EL (cell line): ENCODE data around the gene ABCB10.
A peak's percentile ranks its signal among the peaks of the same experiment; 100 is the strongest.
"Not testable (repeated sequence)": the region's sequence is repeated elsewhere in the genome, so short reads cannot be mapped to it uniquely, and the experiment has no call there.

Experiments
- DNase-seq: peaks from one replicate; pipeline ENCODE4 v3.0.0-alpha.2; 2016

Gene ABCB10

GRCh38 chr1:229558460-229559335 is at the start of gene ABCB10:
Gene ABCB10, minus strand, starts transcription at chr1:229558707. Its CDS starts 55 bp downstream, at chr1:229558652.
- DNase-seq = peak; percentile 97

DNA sequence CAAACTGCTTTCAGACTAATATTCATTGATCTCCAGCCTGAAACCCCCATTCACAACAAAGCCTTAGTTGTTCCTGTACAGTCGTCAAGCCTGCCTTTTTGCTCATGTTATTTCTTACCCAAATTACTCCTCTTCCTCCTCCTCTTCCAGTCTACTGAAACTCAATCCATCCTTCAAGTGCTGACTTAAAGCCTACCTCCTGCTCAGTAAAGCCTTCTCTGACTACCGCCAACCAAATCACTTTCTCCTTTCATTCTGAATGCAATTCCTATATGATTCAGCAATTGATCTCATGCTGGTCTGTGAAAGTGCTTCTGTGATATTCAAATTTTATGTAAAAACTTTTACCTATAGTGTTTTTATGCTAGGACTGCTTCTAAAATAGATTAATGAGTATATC is 48.9 kb upstream of the ABCB10 start:
- DNase-seq = no peak

DNA sequence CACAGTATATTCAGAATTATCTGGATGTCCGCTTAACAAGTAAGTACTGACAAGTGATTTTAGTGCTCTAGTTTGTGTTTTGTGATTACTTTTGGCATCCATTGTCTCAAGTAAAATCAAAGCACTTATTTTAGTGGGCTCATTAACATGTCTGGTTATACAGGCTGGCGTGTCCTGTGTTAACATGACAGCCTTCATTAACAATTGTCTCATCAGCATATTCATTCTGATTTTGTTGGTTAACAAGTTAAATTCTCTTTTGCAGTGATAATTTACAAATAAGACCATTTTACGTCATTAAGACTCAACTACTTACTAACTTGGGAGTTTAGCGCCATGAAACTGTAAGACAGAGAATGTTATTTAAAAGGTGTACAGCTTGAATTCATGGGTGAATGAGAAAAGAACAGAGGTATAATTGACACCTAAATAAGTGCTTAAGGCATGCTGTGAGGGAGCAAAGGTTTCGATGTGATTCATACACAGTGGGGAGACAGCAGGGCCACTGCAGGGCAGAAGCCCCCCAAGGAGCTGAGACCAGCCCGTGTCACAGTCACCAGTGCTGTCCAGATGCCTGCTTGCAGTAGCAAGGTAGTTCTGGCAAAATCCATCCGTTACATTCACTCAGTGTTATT is 45.0 kb upstream of the ABCB10 start:
- no peak for DNase-seq

DNA sequence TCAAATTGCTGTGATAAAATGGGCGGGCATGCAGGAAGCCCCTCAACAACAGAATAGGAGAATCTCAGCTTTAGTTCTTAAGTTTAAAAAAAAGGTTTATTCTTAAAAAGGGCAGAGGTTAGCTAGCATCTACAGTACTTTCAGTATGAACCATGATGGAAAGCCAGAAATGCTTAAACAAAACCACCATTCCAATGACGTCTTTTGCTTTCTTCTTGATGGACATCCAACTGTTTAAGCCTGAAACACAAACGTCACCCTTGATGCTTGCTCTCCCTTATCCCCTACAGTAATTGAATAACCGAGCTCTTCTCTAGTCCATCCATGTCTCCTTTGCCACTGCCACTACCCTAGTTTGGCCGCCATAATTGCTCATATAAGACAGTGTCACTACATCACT is 41.7 kb upstream of the ABCB10 start:
- no peak for DNase-seq

GRCh38 chr1:229599218-229599954 is 40.9 kb upstream of the ABCB10 start:
- no peak for DNase-seq

- peak; percentile 18 for DNase-seq
Measured at GRCh38 chr1:229597877-229598276, 39.4 kb upstream of the ABCB10 start.

GRCh38 chr1:229596925-229597699 is 38.6 kb upstream of the ABCB10 start:
- DNase-seq = peak; percentile 64

- not testable (repeated sequence) for DNase-seq
Measured at GRCh38 chr1:229595876-229596275, 37.4 kb upstream of the ABCB10 start.

- no peak for DNase-seq
Measured at GRCh38 chr1:229594227-229595008, 35.9 kb upstream of the ABCB10 start.

GRCh38 chr1:229593800-229594199 is 35.3 kb upstream of the ABCB10 start:
- DNase-seq = no peak

DNA sequence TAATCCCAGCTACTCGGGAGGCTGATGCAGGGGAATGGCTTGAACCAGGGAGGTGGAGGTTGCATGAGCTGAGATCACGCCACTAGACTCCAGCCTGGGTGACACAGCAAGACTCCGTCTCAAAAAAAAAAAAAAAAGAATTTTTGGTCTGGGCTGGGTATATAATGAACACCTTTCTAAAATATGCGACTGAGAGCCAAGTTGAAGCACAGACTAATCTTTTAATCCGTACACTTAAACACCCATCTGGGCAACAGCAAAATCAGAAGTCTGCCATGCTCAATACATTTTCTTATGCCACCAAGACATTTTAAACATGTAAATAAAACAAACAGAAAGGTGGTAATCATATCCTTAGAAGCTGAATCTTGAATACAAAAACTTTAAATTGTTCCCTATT is 31.6 kb upstream of the ABCB10 start:
- DNase-seq = no peak

DNA sequence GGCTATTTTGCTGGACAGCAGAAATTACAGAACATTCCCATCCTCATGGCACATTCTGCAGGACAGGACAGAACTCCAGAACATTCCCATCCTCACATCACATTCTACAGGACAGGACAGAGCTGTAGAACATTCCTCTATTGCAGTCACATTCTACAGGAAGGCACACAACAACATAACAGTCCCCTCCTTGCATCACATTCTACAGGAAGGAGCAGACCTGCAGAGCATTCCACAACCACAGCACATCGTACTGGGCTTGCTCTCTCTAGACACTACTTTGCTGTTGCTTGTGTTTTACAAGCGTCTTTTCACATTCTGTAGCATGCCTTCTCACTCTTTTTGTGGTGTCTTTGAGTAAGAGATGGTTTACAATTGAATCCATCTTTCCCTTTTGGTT is 26.8 kb upstream of the ABCB10 start:
- DNase-seq = no peak

GRCh38 chr1:229582715-229583114 is 24.2 kb upstream of the ABCB10 start:
- no peak for DNase-seq

DNA sequence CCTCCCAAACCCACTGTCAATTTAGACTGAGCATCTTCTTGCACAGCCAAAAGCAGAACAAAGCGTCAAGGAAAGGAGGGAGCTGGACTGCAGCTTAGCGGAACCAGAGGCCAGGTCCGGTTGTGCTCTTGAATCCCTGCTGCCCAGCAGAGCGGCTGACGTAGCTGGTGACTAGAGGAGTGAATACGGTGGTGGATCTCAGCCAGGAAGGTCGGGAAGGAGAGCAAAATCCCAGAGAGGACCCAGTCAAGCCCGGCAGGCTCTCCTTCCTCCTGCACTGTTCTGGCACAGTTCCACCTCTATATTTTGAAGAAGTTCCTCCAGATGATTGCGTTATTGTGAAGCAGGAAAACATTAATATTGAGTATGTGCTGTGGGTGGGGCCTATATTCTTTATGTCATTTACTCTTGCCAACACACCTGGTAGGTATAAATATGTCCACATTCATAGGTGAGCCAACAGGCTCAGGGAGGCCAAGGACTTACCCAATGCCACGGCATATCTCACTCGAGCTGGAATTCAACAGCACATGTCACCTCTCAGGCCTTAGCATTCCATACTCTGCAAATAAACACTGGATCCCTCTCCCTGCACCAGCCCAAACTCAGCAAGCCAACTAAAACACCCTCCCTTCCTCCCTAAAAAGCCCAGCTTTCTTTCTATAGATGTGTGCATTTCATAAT is 23.6 kb upstream of the ABCB10 start:
- no peak for DNase-seq

- DNase-seq = no peak
Measured at GRCh38 chr1:229581485-229581884, 23.0 kb upstream of the ABCB10 start.

DNA sequence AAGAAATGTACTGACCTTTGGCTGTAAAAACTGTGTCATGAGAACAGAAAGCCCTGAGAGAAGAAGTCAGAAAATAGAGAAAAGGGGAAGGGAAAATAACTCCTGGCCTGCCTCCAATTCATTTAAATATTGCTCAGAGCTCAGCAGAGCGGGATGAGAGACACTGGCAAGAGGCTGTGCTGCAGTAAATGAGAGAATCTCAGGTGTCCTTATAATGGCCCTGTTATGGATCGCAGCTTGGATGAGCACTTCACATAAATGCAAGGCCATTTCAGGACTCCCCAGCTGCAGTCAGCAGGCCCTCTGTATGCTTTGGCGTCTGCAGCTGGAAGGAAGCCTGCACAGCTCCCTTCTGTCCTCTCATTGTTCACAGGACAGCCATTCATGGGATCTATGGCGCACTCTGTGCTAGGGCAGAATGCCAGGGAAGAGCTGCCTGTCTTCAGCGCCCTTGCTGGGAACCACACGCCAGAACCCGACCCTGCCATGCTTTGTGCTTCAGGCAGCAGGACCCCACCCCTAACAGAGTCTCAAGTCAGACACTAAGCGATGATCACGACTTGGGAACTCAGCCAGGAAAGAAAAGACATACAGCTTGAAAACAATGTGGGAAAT is 20.7 kb upstream of the ABCB10 start:
- peak; percentile 20 for DNase-seq

- DNase-seq = no peak
Measured at GRCh38 chr1:229578168-229579058, 19.9 kb upstream of the ABCB10 start.

DNA sequence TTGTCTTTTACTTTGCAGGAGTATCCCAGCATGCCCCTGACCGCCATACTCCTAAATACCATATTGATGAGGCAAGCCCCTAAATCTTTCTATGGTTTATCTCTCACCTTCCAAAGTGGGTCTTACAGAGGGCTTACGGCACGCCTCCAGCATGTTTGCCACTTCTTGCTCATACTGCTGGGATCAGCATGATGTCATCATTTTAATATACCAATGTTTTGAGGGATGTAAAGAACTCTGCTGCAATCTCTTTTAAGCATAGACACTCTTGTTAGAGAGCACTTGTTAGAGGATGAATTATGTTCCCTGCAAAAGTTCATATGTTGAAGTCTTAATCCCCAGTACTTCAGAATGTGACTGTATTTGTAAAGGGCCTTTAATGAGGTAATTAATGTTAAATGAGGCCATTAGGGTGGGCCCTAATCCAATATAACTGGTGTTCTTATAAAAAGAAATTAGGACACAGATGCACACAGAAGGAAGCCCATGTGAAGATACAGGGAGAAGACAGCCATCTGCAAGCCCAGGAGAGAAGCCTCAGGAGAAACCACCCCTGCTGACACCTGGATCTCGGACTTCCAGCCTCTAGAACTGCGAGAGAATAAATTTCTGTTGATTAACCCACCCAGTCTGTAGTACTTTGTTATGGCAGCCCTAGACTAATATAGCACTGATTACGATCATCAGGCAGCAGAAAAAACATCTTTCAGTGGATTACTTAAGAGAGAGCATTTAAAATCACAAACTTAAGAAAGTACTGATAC is 16.4 kb upstream of the ABCB10 start:
- no peak for DNase-seq

DNA sequence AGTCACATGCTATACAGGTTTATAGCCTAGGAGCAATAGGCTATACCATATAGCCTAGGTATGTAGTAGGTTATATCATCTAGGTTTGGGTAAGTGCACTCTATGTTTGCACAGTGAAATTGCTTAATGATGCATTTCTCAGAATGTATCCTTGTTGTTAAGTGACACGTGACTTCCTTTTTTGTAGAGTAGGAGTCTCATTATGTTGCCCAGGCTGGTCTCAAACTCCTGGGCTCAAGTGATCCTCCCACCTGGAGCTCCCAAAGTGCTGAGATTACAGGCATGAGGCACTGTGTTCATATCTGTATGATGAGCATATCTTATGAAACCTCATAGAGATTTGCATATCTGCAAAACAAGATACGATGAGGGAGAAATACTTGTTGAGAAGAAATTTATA is 13.8 kb upstream of the ABCB10 start:
- no peak for DNase-seq
